ENCODE measurements around the gene ZNF770. TPM values are rescaled to one million over a fixed set of nuclear protein-coding genes. Genes with fewer than 3 reads are reported as not detected.

ZNF770 gene
- total and polyA plus RNA-seq, 9 of the 15 experiments (the other 6 are each of a cell fraction or from before 2014, with no cell fraction given): 3.4 to 50.8 (median 40.3) TPM

GRCh38 chr15:34969340-34970097 lies 18.6 kb downstream of the ZNF770 start, which contains the start of gene AQR (continued):
- TF ChIP-seq FOXJ3 (CRISPR knock-in tag; IDR thresholded peaks at IDR 0.05) (no peak), JUND (IDR thresholded peaks at IDR 0.05; ENCODE audit: borderline replicate concordance, low read depth, low read length) (peak; percentile 79), JUND (tag; IDR thresholded peaks at IDR 0.05; ENCODE audit: borderline replicate concordance, low read depth, low read length) (no peak; the same call in 2 of the 3 replicates), ZNF592 (IDR thresholded peaks at IDR 0.05) (no peak), ETV1 (tag; conservative IDR thresholded peaks at IDR 0.05; ENCODE audit: low read depth) (peak; percentile 96), RAD51 (IDR thresholded peaks at IDR 0.05; ENCODE audit: borderline replicate concordance, low read depth) (no peak; the same call in 1 of the 2 replicates), USF2 (CRISPR knock-in tag; IDR thresholded peaks at IDR 0.05) (no peak), ZNF24 (IDR thresholded peaks at IDR 0.05) (peak; percentile 45; the same call in 1 of the 2 replicates), THAP12 (CRISPR knock-in tag; IDR thresholded peaks at IDR 0.05) (0 out of 2 replicates have a peak, but pooled peaks have one; percentile 51), SIN3A (IDR thresholded peaks at IDR 0.05; ENCODE audit: borderline replicate concordance in 2 of 2, control insufficient read depth in 1 of 2, low read depth in 2 of 2, low read length in 2 of 2) (no peak), ETS2 (tag; IDR thresholded peaks at IDR 0.05; ENCODE audit: borderline replicate concordance, poor library complexity, severe bottlenecking) (no peak), POLR2H (tag; IDR thresholded peaks at IDR 0.05; ENCODE audit: low read depth) (peak; percentile 88), PHTF2 (CRISPR knock-in tag; IDR thresholded peaks at IDR 0.05) (no peak), ELF2 (CRISPR knock-in tag; IDR thresholded peaks at IDR 0.05) (peak; percentile 80), MAZ (CRISPR knock-in tag; conservative IDR thresholded peaks at IDR 0.05 in 1 of 2, IDR thresholded peaks at IDR 0.05 in 1 of 2) (peak in 1 of 2 experiments; percentile 93; a peak in 2 of 4 replicates), GTF2B (IDR thresholded peaks at IDR 0.05; ENCODE audit: extremely low read depth, insufficient read length) (no peak)
- TF ChIP-seq, protein P1, sequence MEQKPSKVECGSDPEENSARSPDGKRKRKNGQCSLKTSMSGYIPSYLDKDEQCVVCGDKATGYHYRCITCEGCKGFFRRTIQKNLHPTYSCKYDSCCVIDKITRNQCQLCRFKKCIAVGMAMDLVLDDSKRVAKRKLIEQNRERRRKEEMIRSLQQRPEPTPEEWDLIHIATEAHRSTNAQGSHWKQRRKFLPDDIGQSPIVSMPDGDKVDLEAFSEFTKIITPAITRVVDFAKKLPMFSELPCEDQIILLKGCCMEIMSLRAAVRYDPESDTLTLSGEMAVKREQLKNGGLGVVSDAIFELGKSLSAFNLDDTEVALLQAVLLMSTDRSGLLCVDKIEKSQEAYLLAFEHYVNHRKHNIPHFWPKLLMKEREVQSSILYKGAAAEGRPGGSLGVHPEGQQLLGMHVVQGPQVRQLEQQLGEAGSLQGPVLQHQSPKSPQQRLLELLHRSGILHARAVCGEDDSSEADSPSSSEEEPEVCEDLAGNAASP (IDR thresholded peaks at IDR 0.05): no peak

Measured in K562 (cell line).